Retina (tissue), 1 donor: Measurements from ENCODE around the gene AMH.
A peak's percentile ranks its signal among the peaks of the same experiment; 100 is the strongest.

Experiments
- DNase-seq: peaks from one replicate; pipeline ENCODE4 v3.0.0-alpha.2; 2016

Gene AMH

GRCh38 chr19:2236314-2237050, 12.6 kb upstream of the AMH start, which contains the start of the genes PLEKHJ1 and SF3A2:
PLEKHJ1 (minus strand) TSS chr19:2236329; CDS start chr19:2236248, 81 bp downstream.
SF3A2 (plus strand) TSS chr19:2236824; CDS start chr19:2243419, 6,595 bp downstream.
- DNase-seq, result peak; percentile 100

- no peak for DNase-seq
These were observed 11.9 kb upstream of the AMH start for GRCh38 chr19:2237051-2237868.

GRCh38 chr19:2237869-2238153, 11.3 kb upstream of the AMH start:
- no peak for DNase-seq

- DNase-seq, result no peak
These were observed 9.9 kb upstream of the AMH start for GRCh38 chr19:2239173-2239572.

- peak; percentile 65 for DNase-seq
These were observed 9.1 kb upstream of the AMH start for GRCh38 chr19:2239771-2240770.

- no peak for DNase-seq
These were observed 8.0 kb upstream of the AMH start for GRCh38 chr19:2240881-2241760.

- no peak for DNase-seq
These were observed 7.0 kb upstream of the AMH start for GRCh38 chr19:2242092-2242537.

GRCh38 chr19:2242816-2243215, 6.3 kb upstream of the AMH start:
- no peak for DNase-seq

- no peak for DNase-seq
These were observed 5.6 kb upstream of the AMH start for GRCh38 chr19:2243274-2244124.

- DNase-seq, result no peak
These were observed 5.1 kb upstream of the AMH start for GRCh38 chr19:2244125-2244411.

GRCh38 chr19:2244486-2244885, 4.6 kb upstream of the AMH start:
- no peak for DNase-seq

GRCh38 chr19:2245273-2245672, 3.9 kb upstream of the AMH start:
- DNase-seq, result no peak

- DNase-seq, result no peak
These were observed 3.0 kb upstream of the AMH start for GRCh38 chr19:2246014-2246620.

- no peak for DNase-seq
These were observed 2.2 kb upstream of the AMH start for GRCh38 chr19:2246801-2247361.

- DNase-seq, result no peak
These were observed 1.6 kb upstream of the AMH start for GRCh38 chr19:2247433-2248101.

- no peak for DNase-seq
These were observed 750 bp upstream of the AMH start for GRCh38 chr19:2248136-2249009.

- peak; percentile 55 for DNase-seq
These were observed 1.0 kb downstream of the AMH start for GRCh38 chr19:2249880-2250765.

GRCh38 chr19:2250766-2251105, 1.6 kb downstream of the AMH start:
- no peak for DNase-seq
